HepG2 (cell line): ENCODE measurements around the gene ADAMTS4. TPM values are rescaled to one million over a fixed set of nuclear protein-coding genes. Genes with fewer than 3 reads are reported as not detected.

Source experiments
- DMAP1 ChIP-seq: IDR thresholded peaks from 2 replicates; pipeline ENCODE4 v1.6.1; 2016
- E2F5 ChIP-seq: sonication (generic); formaldehyde crosslinking; conservative IDR thresholded peaks from 2 replicates; pipeline ENCODE4 v1.4.0; 2020; ENCODE audit warnings: missing genetic modification reagents
- FLYWCH1 ChIP-seq: sonication (generic); formaldehyde crosslinking; IDR thresholded peaks from 2 replicates; pipeline ENCODE4 v1.8.1; 2023; ENCODE audit warnings: mild to moderate bottlenecking, missing genetic modification reagents
- FOXK1 ChIP-seq: sonication (generic); formaldehyde crosslinking; IDR thresholded peaks from 2 replicates; pipeline ENCODE4 v1.4.0; 2020; ENCODE audit warnings: low read depth, missing genetic modification reagents, borderline replicate concordance
- HES4 ChIP-seq: sonication (generic); formaldehyde crosslinking; IDR thresholded peaks from 2 replicates; pipeline ENCODE4 v1.9.0; 2021; ENCODE audit warnings: mild to moderate bottlenecking, missing genetic modification reagents, borderline replicate concordance
- HOXA3 ChIP-seq: sonication (generic); formaldehyde crosslinking; IDR thresholded peaks from 2 replicates; pipeline ENCODE4 v1.5.0; 2020; ENCODE audit warnings: missing genetic modification reagents
- IRX3 ChIP-seq: sonication (generic); formaldehyde crosslinking; IDR thresholded peaks from 2 replicates; pipeline ENCODE4 v1.8.1; 2023; ENCODE audit warnings: mild to moderate bottlenecking, low read depth, missing genetic modification reagents, borderline replicate concordance
- JUN ChIP-seq: sonication (generic); formaldehyde crosslinking; IDR thresholded peaks from 2 replicates; pipeline ENCODE4 v1.4.0; 2020; ENCODE audit warnings: mild to moderate bottlenecking, missing genetic modification reagents
- MAX ChIP-seq: IDR thresholded peaks from 2 replicates; pipeline ENCODE4 v1.6.1; 2012; ENCODE audit warnings: inconsistent platforms
- MLLT10 ChIP-seq: sonication (generic); formaldehyde crosslinking; IDR thresholded peaks from 2 replicates; pipeline ENCODE4 v1.4.0; 2020; ENCODE audit warnings: missing genetic modification reagents
- MYC ChIP-seq: sonication (generic); formaldehyde crosslinking; IDR thresholded peaks from 2 replicates; pipeline ENCODE4 v1.9.0; 2021; ENCODE audit warnings: missing genetic modification reagents, borderline replicate concordance
- PAF1 ChIP-seq: IDR thresholded peaks from 2 replicates; pipeline ENCODE4 v1.6.1; 2016; ENCODE audit warnings: missing genetic modification reagents, missing compliant biosample characterization
- SP1 ChIP-seq, 2 experiments: fragments of 450-650 bp in 1 of 2; sonication (generic) in 1 of 2; formaldehyde crosslinking in 1 of 2; IDR thresholded peaks; 2 replicates each; pipeline versions ENCODE4 v1.4.0 to v1.6.1; 2016 to 2020; ENCODE audit warnings: missing genetic modification reagents in 1 of 2
- SP4 ChIP-seq: sonication (generic); formaldehyde crosslinking; IDR thresholded peaks from 2 replicates; pipeline ENCODE4 v1.8.1; 2023; ENCODE audit warnings: mild to moderate bottlenecking, missing genetic modification reagents
- ZFP41 ChIP-seq: sonication (generic); formaldehyde crosslinking; IDR thresholded peaks from 2 replicates; pipeline ENCODE4 v1.4.0; 2020; ENCODE audit warnings: mild to moderate bottlenecking, missing genetic modification reagents, borderline replicate concordance
- ZNF20 ChIP-seq: sonication (generic); formaldehyde crosslinking; IDR thresholded peaks from 2 replicates; pipeline ENCODE4 v1.4.0; 2020; ENCODE audit warnings: mild to moderate bottlenecking, moderate library complexity, missing genetic modification reagents
- ZNF432 ChIP-seq: sonication (generic); formaldehyde crosslinking; IDR thresholded peaks from 2 replicates; pipeline ENCODE4 v1.5.0; 2020; ENCODE audit warnings: missing genetic modification reagents, mild to moderate bottlenecking, borderline replicate concordance
- ZNF564 ChIP-seq: sonication (generic); formaldehyde crosslinking; IDR thresholded peaks from 2 replicates; pipeline ENCODE4 v1.8.1; 2023; ENCODE audit warnings: mild to moderate bottlenecking, missing genetic modification reagents
- ZNF615 ChIP-seq: sonication (generic); formaldehyde crosslinking; IDR thresholded peaks from 2 replicates; pipeline ENCODE4 v1.5.0; 2020; ENCODE audit warnings: mild to moderate bottlenecking, missing genetic modification reagents, borderline replicate concordance
- ZNF629 ChIP-seq: sonication (generic); formaldehyde crosslinking; conservative IDR thresholded peaks from 2 replicates; pipeline ENCODE4 v1.5.0; 2020; ENCODE audit warnings: missing genetic modification reagents
- ZNF678 ChIP-seq: sonication (generic); formaldehyde crosslinking; IDR thresholded peaks from 2 replicates; pipeline ENCODE4 v1.4.0; 2020; ENCODE audit warnings: mild to moderate bottlenecking, missing genetic modification reagents
- ZNF740 ChIP-seq: sonication (generic); formaldehyde crosslinking; IDR thresholded peaks from 2 replicates; pipeline ENCODE4 v1.4.0; 2020; ENCODE audit warnings: missing genetic modification reagents
- ZNF75D ChIP-seq: sonication (generic); formaldehyde crosslinking; IDR thresholded peaks from 2 replicates; pipeline ENCODE4 v1.8.1; 2023; ENCODE audit warnings: missing genetic modification reagents, mild to moderate bottlenecking, borderline replicate concordance
- ZSCAN30 ChIP-seq: sonication (generic); formaldehyde crosslinking; IDR thresholded peaks from 2 replicates; pipeline ENCODE4 v1.5.0; 2020; ENCODE audit warnings: mild to moderate bottlenecking, missing genetic modification reagents
- polyA plus RNA-seq, 8 experiments: library from polyadenylated mRNA; depleted of rRNA in 3 of 8; stranded (reverse) in 7 of 8; unstranded in 1 of 8; fragments of >200 nt; fragmentation: Illumina TruSeq in 4 of 8; extraction: Trizol in 4 of 8; gene quantifications; 2 replicates each; pipeline versions ENCODE4 v1.2.1 to v1.2.3, GENCODE V29; 2011 to 2016; ENCODE audit warnings: low read depth in 4 of 8, missing spikeins in 1 of 8, mixed read lengths in 1 of 8; ENCODE audit not compliant: insufficient read depth in 1 of 8
- total RNA-seq, 5 experiments: library from RNA; depleted of rRNA; stranded (reverse); fragments of >200 nt; fragmentation: Illumina TruSeq; extraction: Trizol; gene quantifications; 2 replicates each; pipeline ENCODE4 v1.2.3, GENCODE V29; 2016; ENCODE audit warnings: low read depth in 1 of 5

ADAMTS4 gene
- total and polyA plus RNA-seq, 2 of the 13 experiments (the other 11 are each of a cell fraction or from before 2014, with no cell fraction given): 0.51 to 1.7 TPM

- TF ChIP-seq E2F5: no peak
- no peak for TF ChIP-seq ZNF432 (CRISPR knock-in tag)
- TF ChIP-seq ZNF629 (CRISPR knock-in tag): no peak
- peak; percentile 54; the same call in 1 of the 2 replicates for TF ChIP-seq SP4 (CRISPR knock-in tag)
- TF ChIP-seq SP1 (IDR thresholded peaks at IDR 0.05): no peak
- no peak for TF ChIP-seq SP1 (CRISPR knock-in tag; IDR thresholded peaks at IDR 0.05)
- 0 out of 2 replicates have a peak, but pooled peaks have one; percentile 51 for TF ChIP-seq ZNF564 (CRISPR knock-in tag)
- no peak for TF ChIP-seq ZNF740 (CRISPR knock-in tag)
- TF ChIP-seq HOXA3: peak; percentile 5; the same call in 1 of the 2 replicates
- peak; percentile 74; the same call in 1 of the 2 replicates for TF ChIP-seq MLLT10 (CRISPR knock-in tag)
- no peak for TF ChIP-seq IRX3 (CRISPR knock-in tag)
- TF ChIP-seq FOXK1 (CRISPR knock-in tag): 0 out of 2 replicates have a peak, but pooled peaks have one; percentile 5
- TF ChIP-seq ZNF615 (CRISPR knock-in tag): 0 out of 2 replicates have a peak, but pooled peaks have one; percentile 8
- no peak for TF ChIP-seq JUN
- peak; percentile 41; the same call in 1 of the 2 replicates for TF ChIP-seq DMAP1 (CRISPR knock-in tag)
- TF ChIP-seq ZNF75D (CRISPR knock-in tag): no peak
- no peak for TF ChIP-seq MYC (CRISPR knock-in tag)
- TF ChIP-seq FLYWCH1 (CRISPR knock-in tag): peak; percentile 85; the same call in 1 of the 2 replicates
- TF ChIP-seq ZFP41 (CRISPR knock-in tag): no peak
- no peak for TF ChIP-seq ZNF678 (CRISPR knock-in tag)
- TF ChIP-seq ZSCAN30 (CRISPR knock-in tag): peak; percentile 52; the same call in 1 of the 2 replicates
- peak; percentile 33 for TF ChIP-seq PAF1 (CRISPR knock-in tag)
- no peak for TF ChIP-seq HES4 (CRISPR knock-in tag)
- TF ChIP-seq MAX: no peak
- TF ChIP-seq ZNF20 (CRISPR knock-in tag): 0 out of 2 replicates have a peak, but pooled peaks have one; percentile 66
Measured at GRCh38 chr1:161222175-161223019, 23.5 kb upstream of the ADAMTS4 start (continued).
